Gastrocnemius medialis (tissue), 4 donors: ENCODE measurements around the gene PCED1B. TPM values are rescaled to one million over a fixed set of nuclear protein-coding genes. Genes with fewer than 3 reads are reported as not detected.

Experiments
- ATAC-seq, 2 donors: fragments of 150-250 bp; one replicate each; pipeline ENCODE4 v1.9.1; 2016
- DNase-seq, 2 donors: peaks; one replicate each; pipeline ENCODE4 v3.0.0-alpha.2; 2019
- H3K27ac ChIP-seq, 4 donors: fragments of 200-600 bp; sonication (generic); 1 replicate in 1 of 4; 2 replicates in 3 of 4; pipeline ENCODE4 v1.5.1; 2016 to 2018; ENCODE audit warnings: mild to moderate bottlenecking in 2 of 4, moderate library complexity in 1 of 4
- H3K27me3 ChIP-seq, 3 donors: fragments of 200-600 bp; sonication (generic) in 2 of 3; 1 replicate in 1 of 3; 2 replicates in 2 of 3; pipeline versions ENCODE4 v1.5.1 to v1.6.0; 2016 to 2019; ENCODE audit warnings: mild to moderate bottlenecking in 1 of 3, moderate library complexity in 1 of 3
- H3K36me3 ChIP-seq, 2 donors: fragments of 200-600 bp; sonication (generic) in 1 of 2; one replicate each; pipeline ENCODE4 v1.5.1; 2017 to 2018
- H3K4me1 ChIP-seq, 2 donors: fragments of 200-600 bp; sonication (generic) in 1 of 2; one replicate each; pipeline ENCODE4 v1.5.1; 2016 to 2017; ENCODE audit warnings: mild to moderate bottlenecking in 2 of 2
- H3K4me3 ChIP-seq, 4 donors: fragments of 200-600 bp; sonication (generic) in 3 of 4; 1 replicate in 1 of 4; 2 replicates in 3 of 4; pipeline ENCODE4 v1.5.1; 2016 to 2019; ENCODE audit warnings: mild to moderate bottlenecking in 2 of 4
- H3K9me3 ChIP-seq, 3 donors: fragments of 200-600 bp; sonication (generic) in 2 of 3; 1 replicate in 1 of 3; 2 replicates in 2 of 3; pipeline ENCODE4 v1.5.1; 2016 to 2019
- POLR2A ChIP-seq, 2 donors: fragments of 450-650 bp; IDR thresholded peaks; one replicate each; pipeline ENCODE4 v1.6.1; 2017; ENCODE audit warnings: antibody characterized with exemption in 2 of 2, mild to moderate bottlenecking in 2 of 2, moderate library complexity in 2 of 2
- in situ Hi-C, 4 donors: fragments of 200-750 bp; cut with MboI; loops; one replicate each; pipeline versions ENCODE4 v1.15.0 to v1.8.0; 2017; ENCODE audit warnings: low sequenced_read_pairs in 4 of 4
- intact Hi-C: fragments of 100-400 bp; cut with DNase I; formaldehyde crosslinking; loops from one replicate; pipeline ENCODE4 v1.15.1; 2023; ENCODE audit warnings: low total_unique reads
- total RNA-seq, 4 donors: library from RNA; depleted of rRNA; stranded (reverse); fragments of >200 nt; gene quantifications; one replicate each; pipeline versions ENCODE4 v1.1.0 to v1.2.3, GENCODE V29; 2016
- TF ChIP-seq, protein P1 (sequence below), 5 experiments: fragments of 450-650 bp in 3 of 5; fragments of 200-600 bp in 2 of 5; sonication (generic) in 2 of 5; IDR thresholded peaks in 4 of 5; conservative IDR thresholded peaks in 1 of 5; 1 replicate in 4 of 5; 2 replicates in 1 of 5; pipeline ENCODE4 v1.5.1; 2016 to 2019; ENCODE audit warnings: antibody characterized with exemption in 5 of 5, mild to moderate bottlenecking in 3 of 5, moderate library complexity in 3 of 5

The PCED1B gene
- total RNA-seq, 4 donors from 2014 or later: 0.36 to 0.55 (median 0.47) TPM; not detected in 1

DNA sequence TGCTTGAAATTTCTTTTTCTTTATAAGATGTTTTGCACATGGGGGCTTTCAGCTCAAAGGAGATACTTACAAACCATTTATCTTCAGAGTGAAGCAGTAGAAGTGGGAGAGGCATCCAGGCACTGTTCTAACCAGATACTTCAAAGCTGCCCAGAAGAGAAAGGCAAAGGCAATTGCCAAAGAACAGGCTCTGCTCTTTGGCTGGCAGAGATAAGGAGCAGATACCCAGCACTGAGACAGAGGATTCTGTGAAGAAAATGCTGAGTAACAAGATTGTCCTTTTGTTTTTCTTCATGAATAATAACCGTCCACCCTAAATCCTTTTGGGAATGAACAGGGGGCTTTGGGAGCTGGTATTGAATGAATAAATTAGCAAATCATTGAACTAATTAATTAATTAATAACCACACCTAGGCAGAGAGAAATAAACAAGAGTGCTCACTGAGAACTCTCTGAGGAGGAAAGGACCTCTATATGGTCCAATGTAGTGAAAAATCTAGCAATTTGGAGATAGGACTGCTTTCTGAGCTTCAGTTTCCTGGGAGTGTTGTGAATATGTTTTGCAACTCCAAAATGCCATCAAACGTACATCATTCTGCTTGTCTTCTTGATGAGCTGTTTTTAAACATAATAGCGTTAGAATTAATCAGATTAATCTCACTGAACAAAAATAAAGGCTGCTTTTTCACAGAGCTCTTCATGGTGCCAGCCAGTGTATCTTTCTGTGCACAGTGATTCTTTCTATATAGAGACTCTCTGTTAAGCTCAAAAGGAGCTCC, 193.2 kb downstream of the PCED1B start:
- H3K4me3 ChIP-seq: no peak overlapping the region
- no peaks in the 10 kb centered on the region for H3K27me3 ChIP-seq
- no peak for DNase-seq
- no peak overlapping the region for H3K27ac ChIP-seq
- TF ChIP-seq POLR2A (IDR thresholded peaks at IDR 0.05): no peak
- TF ChIP-seq, protein P1, sequence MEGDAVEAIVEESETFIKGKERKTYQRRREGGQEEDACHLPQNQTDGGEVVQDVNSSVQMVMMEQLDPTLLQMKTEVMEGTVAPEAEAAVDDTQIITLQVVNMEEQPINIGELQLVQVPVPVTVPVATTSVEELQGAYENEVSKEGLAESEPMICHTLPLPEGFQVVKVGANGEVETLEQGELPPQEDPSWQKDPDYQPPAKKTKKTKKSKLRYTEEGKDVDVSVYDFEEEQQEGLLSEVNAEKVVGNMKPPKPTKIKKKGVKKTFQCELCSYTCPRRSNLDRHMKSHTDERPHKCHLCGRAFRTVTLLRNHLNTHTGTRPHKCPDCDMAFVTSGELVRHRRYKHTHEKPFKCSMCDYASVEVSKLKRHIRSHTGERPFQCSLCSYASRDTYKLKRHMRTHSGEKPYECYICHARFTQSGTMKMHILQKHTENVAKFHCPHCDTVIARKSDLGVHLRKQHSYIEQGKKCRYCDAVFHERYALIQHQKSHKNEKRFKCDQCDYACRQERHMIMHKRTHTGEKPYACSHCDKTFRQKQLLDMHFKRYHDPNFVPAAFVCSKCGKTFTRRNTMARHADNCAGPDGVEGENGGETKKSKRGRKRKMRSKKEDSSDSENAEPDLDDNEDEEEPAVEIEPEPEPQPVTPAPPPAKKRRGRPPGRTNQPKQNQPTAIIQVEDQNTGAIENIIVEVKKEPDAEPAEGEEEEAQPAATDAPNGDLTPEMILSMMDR (IDR thresholded peaks at IDR 0.05 in 4 of 5, conservative IDR thresholded peaks at IDR 0.05 in 1 of 5): no peak
- ATAC-seq: no peak
- in situ Hi-C loops: no loop called here
- no peaks in the 10 kb centered on the region for H3K36me3 ChIP-seq
- H3K4me1 ChIP-seq: peaks cover 0 to 2% of the 10 kb centered on the region in 2 donors
- intact Hi-C loops: no loop called here
- no peaks in the 10 kb centered on the region for H3K9me3 ChIP-seq

DNA sequence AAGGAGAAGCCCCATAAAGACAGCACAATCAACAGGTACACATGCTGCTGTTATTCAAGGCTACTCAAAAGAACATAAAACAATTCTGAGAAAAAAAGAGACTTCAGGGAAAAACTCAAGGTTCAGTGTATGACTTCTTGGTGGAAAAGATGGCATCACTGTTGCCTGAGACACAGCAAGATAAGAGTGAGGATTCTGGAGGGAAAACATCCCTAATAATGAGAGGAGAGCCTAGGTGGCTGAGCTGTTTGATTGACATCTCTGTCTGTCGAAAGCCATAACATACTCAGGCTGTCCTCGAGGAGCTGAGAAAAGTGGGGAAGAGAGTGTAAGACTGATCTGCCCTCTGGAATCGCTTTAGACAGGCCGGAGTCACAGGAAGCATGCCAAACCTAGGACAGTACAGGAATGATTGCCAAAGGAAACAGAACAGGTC, 193.8 kb downstream of the PCED1B start:
- no peak overlapping the region for H3K4me3 ChIP-seq
- H3K27ac ChIP-seq: no peak overlapping the region
- H3K27me3 ChIP-seq: no peaks in the 10 kb centered on the region
- H3K9me3 ChIP-seq: no peaks in the 10 kb centered on the region
- intact Hi-C loops (no loop called here), in situ Hi-C loops (no loop called here)
- no peaks in the 10 kb centered on the region for H3K36me3 ChIP-seq
- peaks cover 0 to 3% of the 10 kb centered on the region in 2 donors for H3K4me1 ChIP-seq
- no peak for ATAC-seq
- no peak for DNase-seq
- TF ChIP-seq, protein P1 (IDR thresholded peaks at IDR 0.05 in 4 of 5, conservative IDR thresholded peaks at IDR 0.05 in 1 of 5): no peak
- no peak for TF ChIP-seq POLR2A (IDR thresholded peaks at IDR 0.05)

- in situ Hi-C loops: no loop called here
- H3K27ac ChIP-seq: no peak overlapping the region
- H3K36me3 ChIP-seq: no peaks in the 10 kb centered on the region
- peaks cover 0 to 3% of the 10 kb centered on the region in 2 donors for H3K4me1 ChIP-seq
- intact Hi-C loops: no loop called here
- H3K27me3 ChIP-seq: no peaks in the 10 kb centered on the region
- no peak overlapping the region for H3K4me3 ChIP-seq
- no peak for DNase-seq
- TF ChIP-seq, protein P1 (IDR thresholded peaks at IDR 0.05 in 4 of 5, conservative IDR thresholded peaks at IDR 0.05 in 1 of 5): no peak
- no peak for TF ChIP-seq POLR2A (IDR thresholded peaks at IDR 0.05)
- no peak for ATAC-seq
- no peaks in the 10 kb centered on the region for H3K9me3 ChIP-seq
These were observed 195.3 kb downstream of the PCED1B start for GRCh38 chr12:47274760-47275159.

DNA sequence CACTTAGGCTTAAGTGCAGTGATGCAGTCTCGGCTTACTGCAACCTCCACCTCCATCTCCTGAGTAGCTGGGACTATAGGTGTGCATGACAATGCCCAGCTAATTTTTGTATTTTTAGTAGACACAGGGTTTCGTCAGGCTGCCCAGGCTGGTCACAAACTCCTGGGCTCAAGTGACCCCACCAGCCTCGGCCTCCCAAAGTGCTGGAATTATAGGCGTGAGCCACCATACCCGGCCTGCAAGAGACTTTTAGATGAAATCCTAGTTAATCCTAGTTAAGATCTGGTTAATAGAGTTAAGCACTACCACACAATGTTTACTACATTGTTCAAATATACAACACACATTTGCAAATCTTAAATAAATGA, 196.8 kb downstream of the PCED1B start:
- H3K4me1 ChIP-seq: peaks cover 0 to 3% of the 10 kb centered on the region in 2 donors
- no peaks in the 10 kb centered on the region for H3K27me3 ChIP-seq
- ATAC-seq (no peak), DNase-seq (no peak)
- TF ChIP-seq, protein P1 (IDR thresholded peaks at IDR 0.05 in 4 of 5, conservative IDR thresholded peaks at IDR 0.05 in 1 of 5): no peak
- TF ChIP-seq POLR2A (IDR thresholded peaks at IDR 0.05): no peak
- H3K27ac ChIP-seq: no peak overlapping the region
- H3K9me3 ChIP-seq: no peaks in the 10 kb centered on the region
- in situ Hi-C loops (no loop called here), intact Hi-C loops (no loop called here)
- H3K36me3 ChIP-seq: no peaks in the 10 kb centered on the region
- H3K4me3 ChIP-seq: no peak overlapping the region
